Fibroblast of mammary gland (primary cell): ENCODE data around the gene JAG2.

Source experiments
- DNase-seq: peaks from one replicate; pipeline ENCODE4 v3.0.0-alpha.2; 2010; ENCODE audit warnings: low read depth
- H3K4me3 ChIP-seq: 2 replicates; pipeline ENCODE4 v1.5.1; 2011; ENCODE audit warnings: low read depth, mild to moderate bottlenecking, low read length, moderate library complexity; ENCODE audit not compliant: control insufficient read depth
- CTCF ChIP-seq: conservative IDR thresholded peaks from 2 replicates; pipeline ENCODE4 v1.5.1; 2011; ENCODE audit warnings: low read depth, low read length, inconsistent platforms; ENCODE audit not compliant: control insufficient read depth, insufficient read depth

The JAG2 gene

DNA sequence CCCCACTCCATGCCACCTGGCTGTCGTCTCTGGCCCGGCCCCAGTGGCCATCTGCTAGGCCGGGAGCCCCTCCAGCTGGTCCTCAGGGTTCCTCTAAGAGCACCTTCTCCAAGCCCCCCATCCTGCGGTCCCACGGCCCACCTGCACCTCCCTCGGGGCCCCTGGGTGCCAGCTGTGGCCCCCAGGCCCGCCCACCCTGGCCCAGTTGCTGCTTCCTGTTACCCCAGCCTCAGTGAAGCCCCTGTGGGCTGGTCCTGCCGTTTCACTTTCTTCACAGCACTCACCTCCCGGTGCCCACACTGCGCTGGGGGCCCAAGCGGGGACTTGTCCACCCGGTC lies 40.1 kb upstream of the JAG2 start:
- no peak for DNase-seq
- no peak overlapping the region for H3K4me3 ChIP-seq
- TF ChIP-seq CTCF: no peak

GRCh38 chr14:105207996-105208737 lies 39.6 kb upstream of the JAG2 start:
- H3K4me3 ChIP-seq: no peak overlapping the region
- DNase-seq: no peak

DNA sequence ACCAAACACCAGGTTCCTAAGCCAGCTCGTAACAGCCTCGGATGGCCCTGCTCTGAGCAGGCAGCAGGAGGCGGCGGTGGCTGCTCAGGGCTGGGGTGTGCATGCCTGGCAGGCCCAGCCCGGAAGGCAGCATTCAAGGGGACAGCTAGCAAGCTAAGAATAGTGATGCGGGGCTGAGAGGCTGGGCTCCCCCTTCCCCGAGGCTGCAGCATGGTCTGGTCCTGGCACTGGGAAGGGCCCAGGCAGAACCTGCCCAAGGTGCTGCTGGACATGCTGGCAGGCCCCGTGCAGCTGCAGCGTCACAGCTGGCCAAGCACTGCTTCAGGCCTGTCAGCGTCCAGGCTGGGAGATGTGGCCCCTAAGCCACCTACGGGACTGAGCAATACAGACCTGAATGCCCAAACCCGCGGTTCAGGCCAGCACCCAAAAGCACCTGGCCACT lies 38.9 kb upstream of the JAG2 start:
- TF ChIP-seq CTCF: no peak
- H3K4me3 ChIP-seq: no peak overlapping the region
- DNase-seq: no peak

More at GRCh38 chr14:105207996-105208737, 39.6 kb upstream of the JAG2 start:
- TF ChIP-seq CTCF: no peak

DNA sequence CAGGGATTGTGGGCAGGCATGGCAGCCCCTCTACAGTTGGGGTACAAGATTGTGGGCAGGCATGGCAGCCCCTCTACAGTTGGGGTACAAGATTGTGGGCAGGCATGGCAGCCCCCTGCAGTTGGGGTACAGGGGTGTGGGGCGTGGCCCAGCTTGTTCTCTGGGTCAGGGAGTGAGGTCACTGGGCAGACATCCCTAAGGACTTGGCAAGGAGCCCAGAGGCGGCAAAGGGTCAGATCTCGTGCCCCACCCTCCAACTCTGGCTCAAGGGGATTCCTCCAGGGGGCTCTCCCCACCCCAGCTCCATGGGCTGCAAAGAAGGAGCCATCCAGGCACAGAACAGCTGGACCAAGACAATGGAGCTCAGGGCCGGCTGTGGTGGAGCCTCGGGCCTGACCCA lies 38.3 kb upstream of the JAG2 start:
- H3K4me3 ChIP-seq: no peak overlapping the region
- TF ChIP-seq CTCF: no peak
- no peak for DNase-seq

GRCh38 chr14:105205673-105206208 lies 37.2 kb upstream of the JAG2 start:
- DNase-seq: no peak
- no peak for TF ChIP-seq CTCF
- no peak overlapping the region for H3K4me3 ChIP-seq

DNA sequence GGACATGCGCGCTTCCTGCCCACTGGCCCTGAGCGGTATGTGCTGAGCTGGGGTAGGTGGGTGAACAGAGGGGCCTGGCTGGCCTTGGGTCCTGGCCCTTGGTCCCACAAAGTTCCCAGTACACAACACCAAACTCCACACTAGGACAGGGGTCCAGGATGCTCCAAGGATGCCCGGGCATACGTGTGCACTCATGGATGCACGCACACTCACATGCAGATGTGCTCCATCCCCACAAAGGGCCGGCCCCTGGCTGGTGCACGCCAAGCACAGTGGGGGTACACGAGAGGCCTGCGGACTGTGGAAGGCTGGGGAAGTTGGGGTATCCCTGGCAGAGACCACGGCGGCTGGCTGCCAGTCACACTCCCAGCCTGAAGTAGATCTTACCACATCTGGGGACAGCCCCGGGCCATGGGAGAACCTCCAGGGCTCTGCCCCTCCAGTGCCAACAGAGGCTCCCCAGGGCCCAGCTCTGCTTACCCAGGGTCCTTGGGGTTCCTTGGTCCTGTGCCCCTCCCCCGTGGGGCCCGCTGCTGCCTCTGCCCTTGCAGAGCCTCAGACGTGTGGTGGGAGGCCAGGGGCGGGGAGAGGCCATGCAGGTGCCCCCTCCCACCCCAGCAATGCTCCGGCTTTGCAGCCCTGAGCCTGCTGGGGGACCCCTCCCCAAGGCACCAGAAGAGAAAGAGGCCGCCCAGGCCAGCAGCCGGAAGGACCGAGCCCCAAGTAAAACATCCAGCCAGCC lies 36.5 kb upstream of the JAG2 start:
- no peak for TF ChIP-seq CTCF
- no peak overlapping the region for H3K4me3 ChIP-seq
- DNase-seq: no peak
